Chondrocyte (in vitro differentiated cells): Measurements from ENCODE around the gene MARCO. TPM values are rescaled to one million over a fixed set of nuclear protein-coding genes. Genes with fewer than 3 reads are reported as not detected.
"Not testable (repeated sequence)": the region's sequence is repeated elsewhere in the genome, so short reads cannot be mapped to it uniquely, and the experiment has no call there.

Experiments used
- DNase-seq: peaks from one replicate; pipeline ENCODE4 v3.0.0; 2021; ENCODE audit warnings: mixed read lengths, low spot score
- H3K27ac Mint-ChIP-seq: one replicate; pipeline ENCODE4 v1.8.0; 2021; ENCODE audit warnings: mild to moderate bottlenecking, moderate library complexity, mixed read lengths; ENCODE audit not compliant: unreplicated experiment
- H3K27me3 Mint-ChIP-seq: 2 replicates; pipeline ENCODE4 v1.8.0; 2021; ENCODE audit warnings: low read depth, mixed read lengths
- H3K36me3 Mint-ChIP-seq: 2 replicates; pipeline ENCODE4 v1.8.0; 2021; ENCODE audit warnings: low read depth, mixed read lengths
- H3K4me1 Mint-ChIP-seq: 2 replicates; pipeline ENCODE4 v1.8.0; 2021; ENCODE audit warnings: low read depth, mild to moderate bottlenecking, mixed read lengths
- H3K4me3 Mint-ChIP-seq: one replicate; pipeline ENCODE4 v1.8.0; 2021; ENCODE audit warnings: mild to moderate bottlenecking, moderate library complexity, mixed read lengths; ENCODE audit not compliant: unreplicated experiment
- H3K9me3 Mint-ChIP-seq: 2 replicates; pipeline ENCODE4 v1.8.0; 2021; ENCODE audit warnings: low read depth, mixed read lengths
- CTCF ChIP-seq: fragments of 200-600 bp; sonication (generic); IDR thresholded peaks from 2 replicates; pipeline ENCODE4 v1.5.0; 2021; ENCODE audit warnings: antibody characterized with exemption, mild to moderate bottlenecking, moderate library complexity
- total RNA-seq: library from RNA; stranded (reverse); gene quantifications from 3 replicates; pipeline ENCODE4 v1.2.1, GENCODE V29; 2021

The MARCO gene
- total RNA-seq, 1 donor from 2014 or later: not detected

- no peak for DNase-seq
- H3K4me3 Mint-ChIP-seq: no peak overlapping the region
- no peaks in the 10 kb centered on the region for H3K4me1 Mint-ChIP-seq
- H3K27ac Mint-ChIP-seq: no peak overlapping the region
- peaks cover 10% of the 10 kb centered on the region for H3K9me3 Mint-ChIP-seq
- H3K36me3 Mint-ChIP-seq: no peaks in the 10 kb centered on the region
- peaks cover 7% of the 10 kb centered on the region for H3K27me3 Mint-ChIP-seq
- no peak for TF ChIP-seq CTCF
Observed at GRCh38 chr2:118994172-118994700, 52.2 kb downstream of the MARCO start.

- Mint-ChIP-seq H3K27me3 (peaks cover 4% of the 10 kb centered on the region), H3K36me3 (no peaks in the 10 kb centered on the region)
- no peak for DNase-seq
Observed at GRCh38 chr2:118994778-118995177, 52.8 kb downstream of the MARCO start.

GRCh38 chr2:119003856-119004255, 61.9 kb downstream of the MARCO start:
- not testable (repeated sequence) for H3K36me3 Mint-ChIP-seq, H3K4me3 Mint-ChIP-seq, DNase-seq, H3K4me1 Mint-ChIP-seq, H3K27ac Mint-ChIP-seq
- H3K9me3 Mint-ChIP-seq: peaks cover 10% of the 10 kb centered on the region
- peaks cover 17% of the 10 kb centered on the region for H3K27me3 Mint-ChIP-seq

More at GRCh38 chr2:118994778-118995177, 52.8 kb downstream of the MARCO start:
- Mint-ChIP-seq H3K4me3 (no peak overlapping the region), H3K9me3 (peaks cover 10% of the 10 kb centered on the region), H3K4me1 (no peaks in the 10 kb centered on the region), H3K27ac (no peak overlapping the region)
- TF ChIP-seq CTCF: no peak

- H3K4me3 Mint-ChIP-seq: no peak overlapping the region
- no peak overlapping the region for H3K27ac Mint-ChIP-seq
- H3K9me3 Mint-ChIP-seq: peaks cover 10% of the 10 kb centered on the region
- H3K27me3 Mint-ChIP-seq: peaks cover 21% of the 10 kb centered on the region
- no peak for TF ChIP-seq CTCF
- no peaks in the 10 kb centered on the region for H3K4me1 Mint-ChIP-seq
- no peak for DNase-seq
- no peaks in the 10 kb centered on the region for H3K36me3 Mint-ChIP-seq
Observed at GRCh38 chr2:119004602-119005001, 62.6 kb downstream of the MARCO start.

- no peaks in the 10 kb centered on the region for H3K36me3 Mint-ChIP-seq
- H3K4me1 Mint-ChIP-seq: no peaks in the 10 kb centered on the region
- no peak overlapping the region for H3K27ac Mint-ChIP-seq
- no peak for DNase-seq
- H3K27me3 Mint-ChIP-seq: peaks cover 26% of the 10 kb centered on the region
- H3K4me3 Mint-ChIP-seq: no peak overlapping the region
- TF ChIP-seq CTCF: no peak
- peaks cover 10% of the 10 kb centered on the region for H3K9me3 Mint-ChIP-seq
Observed at GRCh38 chr2:119005051-119005450, 63.1 kb downstream of the MARCO start.

GRCh38 chr2:119005555-119005954, 63.6 kb downstream of the MARCO start:
- H3K27ac Mint-ChIP-seq: no peak overlapping the region
- H3K27me3 Mint-ChIP-seq: peaks cover 28% of the 10 kb centered on the region
- H3K4me3 Mint-ChIP-seq: no peak overlapping the region
- peaks cover 10% of the 10 kb centered on the region for H3K9me3 Mint-ChIP-seq
- DNase-seq: no peak
- H3K36me3 Mint-ChIP-seq: no peaks in the 10 kb centered on the region
- TF ChIP-seq CTCF: no peak
- no peaks in the 10 kb centered on the region for H3K4me1 Mint-ChIP-seq
